Left lung (tissue), 10 donors: ENCODE results near the gene TRAPPC4. TPM values are rescaled to one million over a fixed set of nuclear protein-coding genes. Genes with fewer than 3 reads are reported as not detected.
"Not testable (repeated sequence)": the region's sequence is repeated elsewhere in the genome, so short reads cannot be mapped to it uniquely, and the experiment has no call there.

Experiments
- ATAC-seq: fragments of 200-7000 bp; cut with Tn5 transposase; one replicate; pipeline ENCODE4 v1.9.1; 2020; ENCODE audit warnings: moderate library complexity
- DNase-seq, 4 donors: peaks; one replicate each; pipeline ENCODE4 v3.0.0-alpha.2; 2013 to 2020
- H3K27ac ChIP-seq, 2 donors: fragments of 200-600 bp; sonication (generic) in 1 of 2; one replicate each; pipeline versions ENCODE4 v1.5.0 to v1.8.0; 2020 to 2021
- H3K27me3 ChIP-seq, 2 donors: fragments of 200-600 bp; sonication (generic) in 1 of 2; one replicate each; pipeline versions ENCODE4 v1.5.0 to v1.8.0; 2020 to 2021
- H3K36me3 ChIP-seq, 2 donors: fragments of 200-600 bp; sonication (generic) in 1 of 2; one replicate each; pipeline versions ENCODE4 v1.5.0 to v1.8.0; 2020 to 2021
- H3K4me1 ChIP-seq, 2 donors: fragments of 200-600 bp; one replicate each; pipeline ENCODE4 v1.8.0; 2021
- H3K4me3 ChIP-seq, 2 donors: fragments of 200-600 bp; sonication (generic) in 1 of 2; one replicate each; pipeline versions ENCODE4 v1.5.0 to v1.8.0; 2020 to 2021; ENCODE audit warnings: mild to moderate bottlenecking in 1 of 2
- H3K9me3 ChIP-seq, 2 donors: fragments of 200-600 bp; sonication (generic) in 1 of 2; one replicate each; pipeline versions ENCODE4 v1.5.0 to v1.8.0; 2020 to 2021
- CTCF ChIP-seq, 2 donors: fragments of 200-600 bp; sonication (generic) in 1 of 2; IDR thresholded peaks; one replicate each; pipeline versions ENCODE4 v1.5.0 to v1.8.0; 2021; ENCODE audit warnings: antibody characterized with exemption in 2 of 2
- intact Hi-C, 2 donors: fragments of 100-400 bp; cut with DNase I; formaldehyde crosslinking; loops; one replicate each; pipeline versions ENCODE4 v1.11.2 to v1.14.2; 2022
- polyA plus RNA-seq, 6 donors: library from polyadenylated mRNA; unstranded; fragments of 120-200 nt; gene quantifications; one replicate each; pipeline ENCODE4 v1.2.1, GENCODE V29; 2013; ENCODE audit not compliant: insufficient read length in 6 of 6
- total RNA-seq, 2 donors: library from RNA; stranded (reverse); fragmentation: NEBNext Ultra II Directional; extraction: Animal tissue kit (Norgen Biotek cat#: 25700); gene quantifications; one replicate each; pipeline ENCODE4 v1.2.1, GENCODE V29; 2021
- donor health status: DM: no; HTN: yes; CAD: no.
- donor health status: DM: no; HTN: no; CAD: no.

TRAPPC4 gene
- total and polyA plus RNA-seq, 8 donors = 57.1 to 92.7 (median 76.1) TPM

GRCh38 chr11:119052163-119052814 lies 33.7 kb downstream of the TRAPPC4 start:
- no peak for ATAC-seq
- no peak for TF ChIP-seq CTCF (IDR thresholded peaks at IDR 0.05)
- intact Hi-C loops = no loop called here
- no peak for DNase-seq
- Histone ChIP-seq H3K27ac (no peak overlapping the region), H3K4me1 (peaks cover 12 to 25% of the 10 kb centered on the region in 2 donors), H3K36me3 (peaks cover 0 to 82% of the 10 kb centered on the region in 2 donors), H3K9me3 (no peaks in the 10 kb centered on the region), H3K4me3 (no peak overlapping the region), H3K27me3 (no peaks in the 10 kb centered on the region)

- peaks cover 0 to 60% of the 10 kb centered on the region in 2 donors for H3K36me3 ChIP-seq
- no peak overlapping the region for H3K4me3 ChIP-seq
- H3K9me3 ChIP-seq = no peaks in the 10 kb centered on the region
- no peaks in the 10 kb centered on the region for H3K27me3 ChIP-seq
- no peak for TF ChIP-seq CTCF (IDR thresholded peaks at IDR 0.05)
- no peak overlapping the region for H3K27ac ChIP-seq
- intact Hi-C loops = no loop called here
- H3K4me1 ChIP-seq = peaks cover 20 to 34% of the 10 kb centered on the region in 2 donors
- no peak for DNase-seq
- ATAC-seq = no peak
These were observed 35.9 kb downstream of the TRAPPC4 start for GRCh38 chr11:119054418-119054817.

- Histone ChIP-seq H3K4me3 (peak overlapping the region; percentile 84 to 97), H3K4me1 (peaks cover 20 to 34% of the 10 kb centered on the region in 2 donors), H3K36me3 (peaks cover 0 to 46% of the 10 kb centered on the region in 2 donors), H3K9me3 (no peaks in the 10 kb centered on the region), H3K27ac (no peak overlapping the region), H3K27me3 (no peaks in the 10 kb centered on the region)
- no peak for ATAC-seq
- DNase-seq = no peak
- intact Hi-C loops = no loop called here
- TF ChIP-seq CTCF (IDR thresholded peaks at IDR 0.05) = no peak
These were observed 37.3 kb downstream of the TRAPPC4 start for GRCh38 chr11:119055901-119056300.

- peaks cover 0 to 39% of the 10 kb centered on the region in 2 donors for H3K36me3 ChIP-seq
- peaks cover 20 to 34% of the 10 kb centered on the region in 2 donors for H3K4me1 ChIP-seq
- H3K4me3 ChIP-seq = peak overlapping the region; percentile 84 to 97
- peak; percentile 16 for ATAC-seq
- intact Hi-C loops = no loop called here
- peak overlapping the region; percentile 65 to 87 for H3K27ac ChIP-seq
- TF ChIP-seq CTCF (IDR thresholded peaks at IDR 0.05) = no peak
- no peaks in the 10 kb centered on the region for H3K9me3 ChIP-seq
- DNase-seq = peak in 2 of 4 donors; percentile 51 to 86
- H3K27me3 ChIP-seq = no peaks in the 10 kb centered on the region
These were observed 37.9 kb downstream of the TRAPPC4 start for GRCh38 chr11:119056421-119056999.

- Histone ChIP-seq H3K4me1 (peaks cover 20 to 34% of the 10 kb centered on the region in 2 donors), H3K9me3 (no peaks in the 10 kb centered on the region), H3K27me3 (no peaks in the 10 kb centered on the region), H3K4me3 (peak within 1 kb of the TSS; percentile 84 to 97), H3K27ac (peak within 1 kb of the TSS; percentile 65 to 87), H3K36me3 (peaks cover 0 to 33% of the 10 kb centered on the region in 2 donors)
- DNase-seq = peak; percentile 94 to 99 (median 97)
- intact Hi-C loops = no loop called here
- no peak for TF ChIP-seq CTCF (IDR thresholded peaks at IDR 0.05)
- ATAC-seq = peak; percentile 97
These were observed 38.6 kb downstream of the TRAPPC4 start, which contains the start of gene HYOU1 for GRCh38 chr11:119057000-119057769. TSS of gene HYOU1 (minus strand) at chr11:119057205. CDS start at chr11:119056160, 1,045 bp downstream.

- H3K27ac ChIP-seq, ATAC-seq, intact Hi-C loops, H3K27me3 ChIP-seq, DNase-seq, H3K9me3 ChIP-seq, H3K4me3 ChIP-seq: not testable (repeated sequence)
- Histone ChIP-seq H3K4me1 (peaks cover 24 to 34% of the 10 kb centered on the region in 2 donors), H3K36me3 (peaks cover 0 to 13% of the 10 kb centered on the region in 2 donors)
These were observed 40.6 kb downstream of the TRAPPC4 start for GRCh38 chr11:119059128-119059527.
